Body of pancreas (tissue), 4 donors: Measurements from ENCODE around the gene D2HGDH. TPM values are rescaled to one million over a fixed set of nuclear protein-coding genes. Genes with fewer than 3 reads are reported as not detected.

ENCODE experiments used
- ATAC-seq: fragments of 150-250 bp; one replicate; pipeline ENCODE4 v1.9.1; 2016
- DNase-seq, 4 donors: peaks; one replicate each; pipeline ENCODE4 v3.0.0-alpha.2; 2019
- H3K27ac ChIP-seq, 4 donors: fragments of 200-600 bp; sonication (generic); 1 replicate in 3 of 4; 2 replicates in 1 of 4; pipeline versions ENCODE4 v1.5.1 to v1.6.1; 2016 to 2019; ENCODE audit warnings: mild to moderate bottlenecking in 1 of 4, mixed read lengths in 1 of 4, moderate library complexity in 1 of 4
- H3K27me3 ChIP-seq, 2 donors: fragments of 200-600 bp; sonication (generic); one replicate each; pipeline ENCODE4 v1.6.0; 2016; ENCODE audit warnings: mild to moderate bottlenecking in 1 of 2
- H3K36me3 ChIP-seq, 2 donors: fragments of 200-600 bp; sonication (generic); replicated peaks in 1 of 2; 2 replicates each; pipeline ENCODE4 v1.5.1; 2016; ENCODE audit warnings: low read depth in 2 of 2; ENCODE audit not compliant: insufficient read depth in 1 of 2
- H3K4me1 ChIP-seq: fragments of 200-600 bp; sonication (generic); one replicate; pipeline ENCODE4 v1.6.0; 2016
- H3K4me3 ChIP-seq, 2 donors: fragments of 200-600 bp; sonication (generic); 1 replicate in 1 of 2; 2 replicates in 1 of 2; pipeline ENCODE4 v1.5.1; 2016 to 2019
- H3K9me3 ChIP-seq, 3 donors: fragments of 200-600 bp; sonication (generic); 1 replicate in 2 of 3; 2 replicates in 1 of 3; pipeline ENCODE4 v1.5.1; 2016
- POLR2A ChIP-seq, 3 donors: fragments of 450-650 bp; IDR thresholded peaks; one replicate each; pipeline ENCODE4 v1.6.1; 2016; ENCODE audit warnings: antibody characterized with exemption in 3 of 3, mild to moderate bottlenecking in 2 of 3
- WGBS, 2 donors: methylation state at CpG; one replicate each; pipeline ENCODE4 v1.1.5; 2017; 5-methylcytosine and 5-hydroxymethylcytosine counted together
- intact Hi-C: fragments of 100-400 bp; cut with DNase I; formaldehyde crosslinking; loops from one replicate; pipeline ENCODE4 v1.15.1; 2023
- total RNA-seq, 2 donors: library from RNA; depleted of rRNA; stranded (reverse); fragments of >200 nt; gene quantifications; one replicate each; pipeline ENCODE4 v1.1.0, GENCODE V29; 2016
- TF ChIP-seq, protein P1 (sequence below), 7 experiments: fragments of 450-650 bp in 4 of 7; fragments of 200-600 bp in 3 of 7; sonication (generic) in 3 of 7; IDR thresholded peaks; one replicate each; pipeline ENCODE4 v1.5.1; 2016 to 2019; ENCODE audit warnings: antibody characterized with exemption in 7 of 7

The D2HGDH gene
- total RNA-seq, 2 donors from 2014 or later = 27.0 to 42.5 TPM

DNA sequence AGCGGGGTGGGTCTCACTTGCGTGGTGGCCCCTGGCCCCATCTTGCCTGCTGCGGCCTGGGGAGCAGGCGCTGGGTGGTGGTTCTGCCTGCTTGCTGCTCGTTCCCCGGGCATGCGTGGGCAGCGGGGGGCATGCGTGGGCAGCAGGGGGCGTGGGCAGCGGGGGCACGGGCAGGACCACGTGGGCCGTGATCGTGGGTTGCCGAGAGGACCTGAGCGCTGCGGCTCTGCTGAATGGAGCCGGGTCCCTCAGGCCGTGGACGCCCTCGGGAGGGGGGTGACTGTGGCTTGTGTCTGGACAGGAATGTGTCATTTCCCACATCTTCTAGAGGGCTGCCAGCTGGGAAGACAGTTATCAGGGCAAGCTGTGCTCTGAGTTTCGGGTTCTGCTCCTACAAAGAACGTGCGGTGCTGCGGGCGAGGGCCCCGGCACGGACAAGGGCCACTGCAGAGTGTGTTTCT, 33.9 kb downstream of the D2HGDH start:
- Histone ChIP-seq H3K4me3 (no peak overlapping the region), H3K27me3 (no peaks in the 10 kb centered on the region), H3K36me3 (no peaks in the 10 kb centered on the region), H3K9me3 (no peaks in the 10 kb centered on the region), H3K4me1 (no peaks in the 10 kb centered on the region), H3K27ac (no peak overlapping the region)
- no peak for ATAC-seq
- no peak for DNase-seq
- TF ChIP-seq, protein P1, sequence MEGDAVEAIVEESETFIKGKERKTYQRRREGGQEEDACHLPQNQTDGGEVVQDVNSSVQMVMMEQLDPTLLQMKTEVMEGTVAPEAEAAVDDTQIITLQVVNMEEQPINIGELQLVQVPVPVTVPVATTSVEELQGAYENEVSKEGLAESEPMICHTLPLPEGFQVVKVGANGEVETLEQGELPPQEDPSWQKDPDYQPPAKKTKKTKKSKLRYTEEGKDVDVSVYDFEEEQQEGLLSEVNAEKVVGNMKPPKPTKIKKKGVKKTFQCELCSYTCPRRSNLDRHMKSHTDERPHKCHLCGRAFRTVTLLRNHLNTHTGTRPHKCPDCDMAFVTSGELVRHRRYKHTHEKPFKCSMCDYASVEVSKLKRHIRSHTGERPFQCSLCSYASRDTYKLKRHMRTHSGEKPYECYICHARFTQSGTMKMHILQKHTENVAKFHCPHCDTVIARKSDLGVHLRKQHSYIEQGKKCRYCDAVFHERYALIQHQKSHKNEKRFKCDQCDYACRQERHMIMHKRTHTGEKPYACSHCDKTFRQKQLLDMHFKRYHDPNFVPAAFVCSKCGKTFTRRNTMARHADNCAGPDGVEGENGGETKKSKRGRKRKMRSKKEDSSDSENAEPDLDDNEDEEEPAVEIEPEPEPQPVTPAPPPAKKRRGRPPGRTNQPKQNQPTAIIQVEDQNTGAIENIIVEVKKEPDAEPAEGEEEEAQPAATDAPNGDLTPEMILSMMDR (IDR thresholded peaks at IDR 0.05) = no peak
- TF ChIP-seq POLR2A (IDR thresholded peaks at IDR 0.05) = no peak
- intact Hi-C loops = no loop called here
- 90 to 98% methylated on average over 14 to 27 of the region's 29 CpGs for WGBS, 2 donors

- Histone ChIP-seq H3K27me3 (no peaks in the 10 kb centered on the region), H3K36me3 (no peaks in the 10 kb centered on the region), H3K4me3 (no peak overlapping the region), H3K27ac (no peak overlapping the region), H3K4me1 (no peaks in the 10 kb centered on the region), H3K9me3 (no peaks in the 10 kb centered on the region)
- ATAC-seq = no peak
- TF ChIP-seq, protein P1 (IDR thresholded peaks at IDR 0.05) = no peak
- TF ChIP-seq POLR2A (IDR thresholded peaks at IDR 0.05) = no peak
- WGBS, 2 donors = 83 to 97% methylated on average over 3 to 5 of the region's 11 CpGs
- intact Hi-C loops = no loop called here
- DNase-seq = no peak
These were observed 34.4 kb downstream of the D2HGDH start for GRCh38 chr2:241768850-241769249.

GRCh38 chr2:241769819-241770184, 35.4 kb downstream of the D2HGDH start:
- TF ChIP-seq, protein P1 (IDR thresholded peaks at IDR 0.05) = no peak
- TF ChIP-seq POLR2A (IDR thresholded peaks at IDR 0.05) = no peak
- Histone ChIP-seq H3K9me3 (no peaks in the 10 kb centered on the region), H3K4me3 (no peak overlapping the region), H3K36me3 (no peaks in the 10 kb centered on the region), H3K4me1 (no peaks in the 10 kb centered on the region), H3K27me3 (peaks cover 0 to 3% of the 10 kb centered on the region in 2 donors), H3K27ac (no peak overlapping the region)
- no peak for DNase-seq
- WGBS, 2 donors = 81 to 87% methylated on average over 7 to 13 of the region's 13 CpGs
- intact Hi-C loops = no loop called here
- ATAC-seq = no peak

GRCh38 chr2:241770185-241770935, 35.9 kb downstream of the D2HGDH start:
- no peak for ATAC-seq
- no peak overlapping the region for H3K4me3 ChIP-seq
- no peak for DNase-seq
- intact Hi-C loops = no loop called here
- no peak overlapping the region for H3K27ac ChIP-seq
- no peaks in the 10 kb centered on the region for H3K4me1 ChIP-seq
- H3K36me3 ChIP-seq = no peaks in the 10 kb centered on the region
- WGBS, 2 donors = 40 to 53% methylated on average over 9 to 27 of the region's 27 CpGs
- H3K27me3 ChIP-seq = peaks cover 0 to 5% of the 10 kb centered on the region in 2 donors
- TF ChIP-seq, protein P1 (IDR thresholded peaks at IDR 0.05) = no peak
- TF ChIP-seq POLR2A (IDR thresholded peaks at IDR 0.05) = no peak
- no peaks in the 10 kb centered on the region for H3K9me3 ChIP-seq

GRCh38 chr2:241770936-241771285, 36.5 kb downstream of the D2HGDH start:
- TF ChIP-seq, protein P1 (IDR thresholded peaks at IDR 0.05) = no peak
- TF ChIP-seq POLR2A (IDR thresholded peaks at IDR 0.05) = no peak
- ATAC-seq (no peak), DNase-seq (no peak)
- Histone ChIP-seq H3K36me3 (no peaks in the 10 kb centered on the region), H3K27me3 (peaks cover 0 to 5% of the 10 kb centered on the region in 2 donors), H3K9me3 (no peaks in the 10 kb centered on the region), H3K27ac (no peak overlapping the region), H3K4me3 (no peak overlapping the region), H3K4me1 (no peaks in the 10 kb centered on the region)
- WGBS, 2 donors = 82 to 87% methylated on average over 9 to 12 of the region's 12 CpGs
- intact Hi-C loops = no loop called here
